ENCODE data around the gene PRKCZ. TPM values are rescaled to one million over a fixed set of nuclear protein-coding genes. Genes with fewer than 3 reads are reported as not detected.
A peak's percentile ranks its signal among the peaks of the same experiment; 100 is the strongest.

PRKCZ gene
- total RNA-seq, 1 donor from 2014 or later = 28.1 TPM

DNA sequence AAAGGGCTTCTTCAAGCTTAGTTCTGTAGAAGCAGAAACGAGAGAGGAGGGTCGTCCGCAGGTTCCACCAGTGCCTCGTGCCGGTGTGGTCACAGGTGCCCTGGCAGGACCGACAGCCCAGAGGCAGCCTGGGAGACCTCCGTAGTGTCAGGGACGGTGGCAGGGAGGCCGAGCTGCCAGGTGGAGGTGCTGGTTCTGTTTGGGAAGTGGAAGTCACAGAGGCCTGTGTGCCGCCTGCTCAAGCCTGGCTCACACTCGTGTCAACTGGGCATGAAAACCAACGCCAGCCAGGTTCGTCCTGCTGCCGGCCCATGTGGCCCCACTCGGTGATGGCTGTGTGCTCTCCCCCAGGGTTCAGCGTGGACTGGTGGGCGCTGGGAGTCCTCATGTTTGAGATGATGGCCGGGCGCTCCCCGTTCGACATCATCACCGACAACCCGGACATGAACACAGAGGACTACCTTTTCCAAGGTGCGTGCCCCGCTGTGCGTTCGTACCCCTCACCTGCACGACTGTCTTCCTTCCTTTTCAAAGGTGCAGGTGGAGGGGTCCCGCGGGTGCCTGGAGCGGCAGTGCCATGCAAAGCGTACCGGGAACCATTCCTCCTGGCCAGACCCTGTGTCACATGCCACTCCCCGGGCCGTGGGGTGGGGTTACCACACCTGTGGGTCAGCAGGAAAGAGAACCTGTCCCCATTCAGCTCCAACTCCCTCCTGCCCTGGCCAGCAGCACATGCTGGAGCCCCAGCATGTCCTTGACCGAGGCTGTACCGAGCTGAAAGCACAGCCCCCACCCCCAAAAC, 123.5 kb downstream of the PRKCZ start:
- no peak for DNase-seq (ENCODE audit: low read depth)
- H3K4me3 ChIP-seq (ENCODE audit: low read depth, low read length) = no peak overlapping the region
- TF ChIP-seq, protein P1, sequence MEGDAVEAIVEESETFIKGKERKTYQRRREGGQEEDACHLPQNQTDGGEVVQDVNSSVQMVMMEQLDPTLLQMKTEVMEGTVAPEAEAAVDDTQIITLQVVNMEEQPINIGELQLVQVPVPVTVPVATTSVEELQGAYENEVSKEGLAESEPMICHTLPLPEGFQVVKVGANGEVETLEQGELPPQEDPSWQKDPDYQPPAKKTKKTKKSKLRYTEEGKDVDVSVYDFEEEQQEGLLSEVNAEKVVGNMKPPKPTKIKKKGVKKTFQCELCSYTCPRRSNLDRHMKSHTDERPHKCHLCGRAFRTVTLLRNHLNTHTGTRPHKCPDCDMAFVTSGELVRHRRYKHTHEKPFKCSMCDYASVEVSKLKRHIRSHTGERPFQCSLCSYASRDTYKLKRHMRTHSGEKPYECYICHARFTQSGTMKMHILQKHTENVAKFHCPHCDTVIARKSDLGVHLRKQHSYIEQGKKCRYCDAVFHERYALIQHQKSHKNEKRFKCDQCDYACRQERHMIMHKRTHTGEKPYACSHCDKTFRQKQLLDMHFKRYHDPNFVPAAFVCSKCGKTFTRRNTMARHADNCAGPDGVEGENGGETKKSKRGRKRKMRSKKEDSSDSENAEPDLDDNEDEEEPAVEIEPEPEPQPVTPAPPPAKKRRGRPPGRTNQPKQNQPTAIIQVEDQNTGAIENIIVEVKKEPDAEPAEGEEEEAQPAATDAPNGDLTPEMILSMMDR (conservative IDR thresholded peaks at IDR 0.05; ENCODE audit: low read depth, low read length) = no peak

DNA sequence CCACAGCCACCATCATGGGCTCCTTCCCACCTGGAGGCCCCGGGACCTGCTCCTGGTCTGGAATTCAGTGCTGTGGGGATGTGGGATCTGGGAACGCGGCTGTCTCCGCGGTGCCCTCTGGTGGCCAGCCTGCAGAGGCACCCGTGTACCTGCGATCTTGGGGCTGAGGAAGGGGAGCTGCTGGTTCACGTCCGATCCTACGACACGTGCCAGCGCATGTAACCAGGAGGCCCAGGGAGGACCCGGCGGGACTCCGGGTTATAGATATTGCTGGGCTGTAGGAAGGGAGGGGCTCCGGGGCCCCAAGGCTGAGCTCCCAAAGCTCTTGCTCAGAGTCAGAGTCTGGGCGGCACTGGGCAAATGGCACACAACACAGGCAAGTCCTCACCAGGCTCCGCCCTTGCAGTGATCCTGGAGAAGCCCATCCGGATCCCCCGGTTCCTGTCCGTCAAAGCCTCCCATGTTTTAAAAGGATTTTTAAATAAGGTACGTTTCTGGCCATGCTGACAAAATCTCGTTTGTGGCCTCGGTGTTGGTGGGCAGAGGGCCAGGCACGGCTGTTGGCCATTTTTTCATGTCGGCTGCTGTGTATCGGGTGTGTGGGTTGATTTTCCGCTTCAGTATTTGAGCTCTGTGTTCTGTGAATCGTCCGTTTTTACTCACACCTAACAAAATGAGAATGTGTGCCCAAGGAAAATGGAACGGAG, 124.3 kb downstream of the PRKCZ start:
- TF ChIP-seq, protein P1 (conservative IDR thresholded peaks at IDR 0.05; ENCODE audit: low read depth, low read length) = peak; percentile 90
- no peak overlapping the region for H3K4me3 ChIP-seq (ENCODE audit: low read depth, low read length)

DNA sequence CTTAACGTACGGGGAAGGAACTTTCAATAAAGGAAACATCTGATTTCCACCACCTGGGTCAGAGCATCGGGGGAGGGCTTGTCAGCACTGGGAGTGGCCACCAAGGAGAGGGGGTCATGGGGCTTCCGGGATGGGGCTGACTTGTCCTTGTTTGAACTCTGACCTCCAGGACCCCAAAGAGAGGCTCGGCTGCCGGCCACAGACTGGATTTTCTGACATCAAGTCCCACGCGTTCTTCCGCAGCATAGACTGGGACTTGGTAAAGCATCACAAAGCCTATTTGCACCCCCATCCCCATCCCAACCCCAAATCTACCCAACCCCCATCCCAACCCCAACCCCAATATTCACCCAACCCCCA, 124.8 kb downstream of the PRKCZ start:
- TF ChIP-seq, protein P1 (conservative IDR thresholded peaks at IDR 0.05; ENCODE audit: low read depth, low read length) = no peak
- no peak overlapping the region for H3K4me3 ChIP-seq (ENCODE audit: low read depth, low read length)
- DNase-seq (ENCODE audit: low read depth) = no peak

More for the DNA sequence above, 124.3 kb downstream of the PRKCZ start:
- no peak for DNase-seq (ENCODE audit: low read depth)

DNA sequence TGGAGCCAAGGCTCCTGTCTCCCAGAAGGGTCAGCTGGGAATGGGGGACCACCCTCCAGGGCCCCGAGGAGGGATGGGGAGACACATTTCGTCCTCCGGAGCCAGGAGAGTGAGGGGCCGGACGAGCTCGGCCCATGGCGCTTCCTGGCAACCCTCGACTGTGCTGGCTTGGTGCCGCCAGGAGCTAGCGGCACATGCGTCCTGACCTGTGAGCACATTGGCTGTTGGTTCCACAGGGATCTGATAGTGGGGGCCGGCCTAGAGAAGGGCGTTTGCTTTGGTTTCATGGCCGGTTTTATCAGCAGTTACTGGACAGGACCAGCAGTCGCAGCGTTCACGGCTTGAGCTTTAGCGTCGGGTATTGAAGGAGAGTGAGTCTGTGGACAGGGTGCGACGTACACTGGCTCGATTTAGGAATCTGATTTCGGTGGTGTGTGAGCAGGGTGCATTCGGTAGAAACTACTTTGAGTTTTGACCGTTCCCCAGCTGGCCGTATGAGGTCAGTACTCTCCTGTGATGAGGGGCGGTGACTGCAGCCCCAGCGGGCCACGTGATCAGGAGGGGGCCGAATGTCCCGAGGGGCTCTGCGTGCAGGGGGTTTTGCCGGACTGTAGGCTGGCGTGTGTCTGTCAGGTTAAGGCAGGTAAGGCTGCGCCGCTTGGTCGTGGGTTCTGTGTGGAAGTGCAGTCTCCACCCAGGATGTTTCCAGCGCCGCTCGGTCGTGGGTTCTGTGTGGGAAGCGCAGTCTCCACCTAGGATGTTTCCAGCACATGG, 125.7 kb downstream of the PRKCZ start:
- TF ChIP-seq, protein P1 (conservative IDR thresholded peaks at IDR 0.05; ENCODE audit: low read depth, low read length) = no peak
- H3K4me3 ChIP-seq (ENCODE audit: low read depth, low read length) = no peak overlapping the region
- DNase-seq (ENCODE audit: low read depth) = no peak

DNA sequence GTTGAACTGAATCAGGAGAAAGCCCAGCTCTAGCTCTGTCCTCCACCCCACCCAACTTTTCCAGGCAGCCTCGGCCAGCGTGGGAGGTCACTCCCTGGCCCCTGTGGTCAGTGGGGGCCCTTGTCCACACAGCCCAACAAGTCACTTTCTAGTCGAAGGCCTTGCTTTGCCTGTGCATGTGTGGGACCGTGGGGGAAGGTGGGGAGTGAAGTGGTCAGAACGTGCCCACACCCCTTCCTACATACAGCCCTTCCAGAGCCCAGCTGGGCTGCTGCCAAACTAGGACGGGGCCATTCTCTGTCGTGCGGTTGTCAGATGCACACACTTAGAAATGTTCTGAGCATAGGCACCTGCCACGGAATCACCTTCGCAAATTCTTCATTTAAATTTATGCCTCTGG, 126.4 kb downstream of the PRKCZ start:
- DNase-seq (ENCODE audit: low read depth) = no peak
- TF ChIP-seq, protein P1 (conservative IDR thresholded peaks at IDR 0.05; ENCODE audit: low read depth, low read length) = no peak
- no peak overlapping the region for H3K4me3 ChIP-seq (ENCODE audit: low read depth, low read length)

DNA sequence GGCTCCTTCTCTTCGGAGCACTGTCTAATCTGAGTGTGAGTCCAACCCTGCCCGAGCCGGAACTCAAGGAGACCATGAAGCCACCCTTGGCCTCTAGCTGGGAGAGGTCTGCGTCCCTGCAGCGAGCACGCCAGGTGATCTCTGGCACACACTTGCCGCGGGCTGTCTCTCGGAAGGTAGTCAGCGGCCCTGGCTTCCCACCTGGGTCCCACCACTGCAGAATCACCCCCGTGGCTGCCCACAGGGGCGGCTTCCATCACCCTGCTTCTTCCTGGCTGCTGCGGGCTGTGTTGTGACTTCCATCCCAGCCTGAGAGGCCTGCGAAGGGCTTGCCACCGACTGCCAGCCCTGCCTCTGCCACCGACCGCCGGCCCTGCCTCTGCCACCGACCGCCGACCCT, 127.3 kb downstream of the PRKCZ start:
- DNase-seq (ENCODE audit: low read depth) = no peak
- H3K4me3 ChIP-seq (ENCODE audit: low read depth, low read length) = no peak overlapping the region
- TF ChIP-seq, protein P1 (conservative IDR thresholded peaks at IDR 0.05; ENCODE audit: low read depth, low read length) = no peak

Data from epithelial cell of proximal tubule (primary cell).